Neuronal stem cell (in vitro differentiated cells): ENCODE data around the gene FZD2.
A peak's percentile ranks its signal among the peaks of the same experiment; 100 is the strongest.

Source experiments
- DNase-seq: peaks from one replicate; pipeline ENCODE4 v3.0.0-alpha.2; 2013; ENCODE audit warnings: low spot score
- H2AFZ ChIP-seq: one replicate; pipeline ENCODE4 v1.6.1; 2013; ENCODE audit warnings: mild to moderate bottlenecking, low read length, inconsistent platforms
- H2AK5ac ChIP-seq: 2 replicates; pipeline ENCODE4 v1.6.1; 2013; ENCODE audit warnings: low read depth, mild to moderate bottlenecking, inconsistent platforms, low read length, moderate library complexity, mixed read lengths
- H2BK120ac ChIP-seq: 2 replicates; pipeline ENCODE4 v1.6.1; 2013; ENCODE audit warnings: low read depth, mild to moderate bottlenecking, inconsistent platforms, low read length, moderate library complexity, mixed read lengths
- H2BK12ac ChIP-seq: one replicate; pipeline ENCODE4 v1.6.1; 2013; ENCODE audit warnings: low read length, inconsistent platforms
- H2BK15ac ChIP-seq: 2 replicates; pipeline ENCODE4 v1.6.1; 2013; ENCODE audit warnings: mild to moderate bottlenecking, low read length, inconsistent platforms, mixed read lengths
- H2BK5ac ChIP-seq: one replicate; pipeline ENCODE4 v1.6.1; 2013; ENCODE audit warnings: inconsistent platforms, mild to moderate bottlenecking, low read length, moderate library complexity
- H3K14ac ChIP-seq: one replicate; pipeline ENCODE4 v1.6.1; 2013; ENCODE audit warnings: low read length, inconsistent platforms
- H3K18ac ChIP-seq: 2 replicates; pipeline ENCODE4 v1.6.1; 2013; ENCODE audit warnings: low read length, inconsistent platforms
- H3K23ac ChIP-seq: 2 replicates; pipeline ENCODE4 v1.6.1; 2013; ENCODE audit warnings: low read depth, mild to moderate bottlenecking, mixed read lengths, low read length, inconsistent platforms; ENCODE audit not compliant: poor library complexity
- H3K27ac ChIP-seq: replicated peaks from 3 replicates; pipeline ENCODE4 v1.5.1; 2013; ENCODE audit warnings: low read length, inconsistent platforms
- H3K27me3 ChIP-seq, 3 experiments: 2 replicates each; pipeline ENCODE4 v1.6.1; 2013; ENCODE audit warnings: low read length in 3 of 3, mild to moderate bottlenecking in 2 of 3, inconsistent platforms in 1 of 3, low read depth in 1 of 3, mixed read lengths in 1 of 3, moderate library complexity in 1 of 3; ENCODE audit not compliant: control insufficient read depth in 3 of 3, insufficient read depth in 3 of 3
- H3K36me3 ChIP-seq, 2 donors: replicated peaks in 1 of 2; 2 replicates each; pipeline ENCODE4 v1.6.1; 2013; ENCODE audit warnings: low read length in 2 of 2; ENCODE audit not compliant: control insufficient read depth in 2 of 2, insufficient read depth in 2 of 2
- H3K4ac ChIP-seq: 2 replicates; pipeline ENCODE4 v1.6.1; 2013; ENCODE audit warnings: inconsistent platforms, mild to moderate bottlenecking, low read length, moderate library complexity
- H3K4me1 ChIP-seq, 2 donors: 1 replicate in 1 of 2; 2 replicates in 1 of 2; pipeline ENCODE4 v1.6.1; 2013; ENCODE audit warnings: low read length in 2 of 2, low read depth in 1 of 2; ENCODE audit not compliant: control insufficient read depth in 2 of 2, insufficient read depth in 1 of 2
- H3K4me2 ChIP-seq: one replicate; pipeline ENCODE4 v1.6.1; 2013; ENCODE audit warnings: mild to moderate bottlenecking, low read length, inconsistent platforms; ENCODE audit not compliant: insufficient read depth, poor library complexity, severe bottlenecking
- H3K4me3 ChIP-seq, 2 donors: 2 replicates each; pipeline ENCODE4 v1.5.1; 2013; ENCODE audit warnings: low read length in 2 of 2, mild to moderate bottlenecking in 2 of 2, inconsistent platforms in 1 of 2, moderate library complexity in 1 of 2
- H3K79me1 ChIP-seq: one replicate; pipeline ENCODE4 v1.6.1; 2013; ENCODE audit warnings: low read depth, mild to moderate bottlenecking, inconsistent platforms, low read length, moderate library complexity
- H3K9ac ChIP-seq: one replicate; pipeline ENCODE4 v1.6.1; 2013; ENCODE audit warnings: mild to moderate bottlenecking, low read depth, low read length, inconsistent platforms; ENCODE audit not compliant: poor library complexity
- H3K9me3 ChIP-seq, 2 donors: replicated peaks in 1 of 2; 2 replicates each; pipeline versions ENCODE3 to v1.6.1; 2013; ENCODE audit warnings: low read length in 2 of 2, mild to moderate bottlenecking in 2 of 2, inconsistent platforms in 1 of 2, low read depth in 1 of 2, mixed read lengths in 1 of 2, moderate library complexity in 1 of 2; ENCODE audit not compliant: control insufficient read depth in 2 of 2, insufficient read depth in 1 of 2
- H4K8ac ChIP-seq: one replicate; pipeline ENCODE4 v1.6.1; 2013; ENCODE audit warnings: low read depth, mild to moderate bottlenecking, inconsistent platforms, low read length, moderate library complexity
- H4K91ac ChIP-seq: one replicate; pipeline ENCODE4 v1.6.1; 2013; ENCODE audit warnings: low read length, low read depth, mild to moderate bottlenecking, inconsistent platforms; ENCODE audit not compliant: poor library complexity
- WGBS, 2 donors: extraction: QIAGEN DNeasy Blood & Tissue Kit; methylation state at CpG; one replicate each; pipeline ENCODE4 v1.1.7; 2013; ENCODE audit warnings: missing lambda C conversion rate in 2 of 2, mixed read lengths in 1 of 2; ENCODE audit not compliant: insufficient read length in 2 of 2, insufficient replicate concordance in 1 of 2; ENCODE audit errors: extremely low coverage in 2 of 2; 5-methylcytosine and 5-hydroxymethylcytosine counted together

Gene FZD2

GRCh38 chr17:44604116-44604761 lies 47.0 kb downstream of the FZD2 start:
- Histone ChIP-seq H2BK15ac (peak overlapping the region; percentile 76), H2BK120ac (no peak overlapping the region), H3K27me3 (peaks cover 0 to 10% (median 0%) of the 10 kb centered on the region in 3 experiments), H3K14ac (peak overlapping the region; percentile 25), H3K18ac (peak overlapping the region; percentile 62), H3K4ac (no peak overlapping the region), H2AK5ac (peak overlapping the region; percentile 47), H3K4me2 (no peak overlapping the region), H3K9ac (no peak overlapping the region), H4K91ac (no peak overlapping the region), H4K8ac (no peak overlapping the region), H2BK12ac (no peak overlapping the region), H3K9me3 (peaks cover 1 to 4% of the 10 kb centered on the region in 2 donors), H3K4me3 (no peak overlapping the region), H3K27ac (no peak overlapping the region), H3K23ac (no peak overlapping the region), H3K4me1 (peaks cover 26 to 35% of the 10 kb centered on the region in 2 donors), H2AFZ (no peak overlapping the region), H2BK5ac (peak overlapping the region; percentile 29), H3K36me3 (no peaks in the 10 kb centered on the region), H3K79me1 (no peaks in the 10 kb centered on the region)
- no peak for DNase-seq
- no CpG with 5 or more reads among the region's 6 CpGs for WGBS, 2 donors

DNA sequence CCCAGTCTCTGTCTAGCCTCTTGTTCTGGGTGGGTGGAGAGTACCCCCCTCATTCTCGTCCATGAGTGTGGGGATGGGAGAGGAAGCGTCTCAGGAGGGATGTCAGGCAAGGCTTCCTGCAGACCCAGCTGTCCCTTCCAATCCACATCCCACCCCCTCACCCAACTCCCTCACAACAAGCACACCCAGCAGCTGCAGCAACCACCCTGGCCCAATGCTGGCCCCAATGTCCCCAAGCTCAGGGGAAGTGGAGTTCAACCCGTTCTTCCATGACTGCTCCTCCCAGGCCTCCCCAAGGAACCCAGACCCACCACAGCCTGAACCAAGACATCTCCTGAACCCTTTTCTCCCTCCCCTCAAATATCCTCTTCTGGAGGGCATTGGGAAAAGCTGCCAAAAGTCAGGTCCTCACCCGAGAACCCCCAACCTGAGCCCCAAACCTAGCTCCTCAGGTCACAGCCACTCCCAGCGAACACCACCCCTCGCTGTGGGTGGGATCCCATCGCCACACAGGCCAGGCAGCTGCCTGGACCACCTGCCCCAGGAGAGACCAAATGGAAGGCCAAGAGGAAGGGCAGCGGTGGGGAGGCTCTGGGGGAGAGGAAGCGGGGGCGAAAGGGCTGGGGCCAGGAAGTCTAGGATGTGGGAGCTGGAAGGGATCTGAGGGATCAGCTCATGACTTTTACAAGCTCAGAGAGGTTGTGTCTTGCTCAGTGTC lies 47.6 kb downstream of the FZD2 start:
- Histone ChIP-seq H3K36me3 (no peaks in the 10 kb centered on the region), H3K4ac (no peak overlapping the region), H3K79me1 (no peaks in the 10 kb centered on the region), H3K23ac (peak overlapping the region; percentile 19), H4K91ac (no peak overlapping the region), H4K8ac (no peak overlapping the region), H3K18ac (peak overlapping the region; percentile 81), H3K4me3 (no peak overlapping the region), H2AK5ac (peak overlapping the region; percentile 47), H2BK15ac (peak overlapping the region; percentile 76), H2BK5ac (peak overlapping the region; percentile 29), H3K9ac (no peak overlapping the region), H3K4me2 (no peak overlapping the region), H2BK120ac (no peak overlapping the region), H3K4me1 (peaks cover 19 to 29% of the 10 kb centered on the region in 2 donors), H2AFZ (no peak overlapping the region), H2BK12ac (no peak overlapping the region), H3K27me3 (peaks cover 0 to 10% (median 0%) of the 10 kb centered on the region in 3 experiments), H3K9me3 (peaks cover 1 to 4% of the 10 kb centered on the region in 2 donors), H3K14ac (no peak overlapping the region), H3K27ac (no peak overlapping the region)
- WGBS, 2 donors = no CpG with 5 or more reads among the region's 10 CpGs
- DNase-seq = no peak

GRCh38 chr17:44606658-44607057 lies 49.4 kb downstream of the FZD2 start:
- Histone ChIP-seq H3K36me3 (no peaks in the 10 kb centered on the region), H3K18ac (no peak overlapping the region), H3K9me3 (peaks cover 1 to 4% of the 10 kb centered on the region in 2 donors), H2BK120ac (no peak overlapping the region), H2BK15ac (peak overlapping the region; percentile 38), H3K4ac (no peak overlapping the region), H3K9ac (no peak overlapping the region), H4K8ac (no peak overlapping the region), H3K23ac (no peak overlapping the region), H3K14ac (no peak overlapping the region), H3K4me1 (peaks cover 16 to 23% of the 10 kb centered on the region in 2 donors), H2AFZ (no peak overlapping the region), H2AK5ac (peak overlapping the region; percentile 53), H3K79me1 (no peaks in the 10 kb centered on the region), H2BK12ac (no peak overlapping the region), H3K27ac (no peak overlapping the region), H4K91ac (no peak overlapping the region), H3K4me2 (no peak overlapping the region), H3K27me3 (peaks cover 0 to 10% (median 0%) of the 10 kb centered on the region in 3 experiments), H2BK5ac (no peak overlapping the region), H3K4me3 (no peak overlapping the region)
- no CpG with 5 or more reads among the region's 11 CpGs for WGBS, 2 donors
- no peak for DNase-seq
